Lower lobe of right lung (tissue), 2 donors: ENCODE measurements around the gene PRKAG3. TPM values are rescaled to one million over a fixed set of nuclear protein-coding genes. Genes with fewer than 3 reads are reported as not detected.
A peak's percentile ranks its signal among the peaks of the same experiment; 100 is the strongest.

Experiments
- ATAC-seq, 2 donors: fragments of 200-7000 bp; cut with Tn5 transposase; one replicate each; pipeline ENCODE4 v1.9.1; 2020 to 2022; ENCODE audit warnings: mild to moderate bottlenecking in 2 of 2, moderate library complexity in 2 of 2
- DNase-seq: peaks from one replicate; pipeline ENCODE4 v3.0.0-alpha.2; 2020
- H3K27ac ChIP-seq: fragments of 200-600 bp; one replicate; pipeline ENCODE4 v1.8.0; 2022
- H3K27me3 ChIP-seq: fragments of 200-600 bp; one replicate; pipeline ENCODE4 v1.8.0; 2022; ENCODE audit warnings: low read depth
- H3K36me3 ChIP-seq: fragments of 200-600 bp; one replicate; pipeline ENCODE4 v1.8.0; 2022; ENCODE audit warnings: mild to moderate bottlenecking
- H3K4me1 ChIP-seq: fragments of 200-600 bp; one replicate; pipeline ENCODE4 v1.8.0; 2022
- H3K4me3 ChIP-seq: fragments of 200-600 bp; one replicate; pipeline ENCODE4 v1.8.0; 2022; ENCODE audit warnings: mild to moderate bottlenecking
- H3K9me3 ChIP-seq: fragments of 200-600 bp; one replicate; pipeline ENCODE4 v1.8.0; 2022
- CTCF ChIP-seq: fragments of 200-600 bp; IDR thresholded peaks from one replicate; pipeline ENCODE4 v1.8.0; 2022; ENCODE audit warnings: antibody characterized with exemption, mild to moderate bottlenecking
- intact Hi-C: fragments of 100-400 bp; cut with DNase I; formaldehyde crosslinking; loops from one replicate; pipeline ENCODE4 v1.11.0; 2022
- total RNA-seq: library from RNA; stranded (reverse); fragmentation: NEBNext Ultra II Directional; extraction: Animal tissue kit (Norgen Biotek cat#: 25700); gene quantifications from one replicate; pipeline ENCODE4 v1.2.1, GENCODE V29; 2021
- donor health status: DM: no; HTN: yes; CAD: no; lungs with severe emphysema.

PRKAG3 gene
- total RNA-seq, 1 donor from 2014 or later = not detected

- ATAC-seq (peak; percentile 51 to 52), DNase-seq (no peak)
- Histone ChIP-seq H3K36me3 (no peaks in the 10 kb centered on the region), H3K4me3 (no peak overlapping the region), H3K27ac (peak overlapping the region; percentile 80), H3K4me1 (peaks cover 41% of the 10 kb centered on the region), H3K27me3 (no peaks in the 10 kb centered on the region), H3K9me3 (no peaks in the 10 kb centered on the region)
- intact Hi-C loops = no loop called here
- TF ChIP-seq CTCF = no peak
These were observed 26.0 kb downstream of the PRKAG3 start for GRCh38 chr2:218805627-218806026.

GRCh38 chr2:218804817-218805216 is 26.8 kb downstream of the PRKAG3 start:
- H3K36me3 ChIP-seq = no peaks in the 10 kb centered on the region
- peak overlapping the region; percentile 80 for H3K27ac ChIP-seq
- H3K27me3 ChIP-seq = no peaks in the 10 kb centered on the region
- ATAC-seq (no peak), DNase-seq (no peak)
- peaks cover 41% of the 10 kb centered on the region for H3K4me1 ChIP-seq
- intact Hi-C loops = no loop called here
- H3K4me3 ChIP-seq = no peak overlapping the region
- no peaks in the 10 kb centered on the region for H3K9me3 ChIP-seq
- no peak for TF ChIP-seq CTCF

GRCh38 chr2:218802386-218802994 is 29.1 kb downstream of the PRKAG3 start:
- ATAC-seq (no peak), DNase-seq (no peak)
- Histone ChIP-seq H3K27ac (peak overlapping the region; percentile 42), H3K4me3 (no peak overlapping the region), H3K9me3 (no peaks in the 10 kb centered on the region), H3K36me3 (no peaks in the 10 kb centered on the region), H3K27me3 (no peaks in the 10 kb centered on the region), H3K4me1 (peaks cover 39% of the 10 kb centered on the region)
- no peak for TF ChIP-seq CTCF
- intact Hi-C loops = no loop called here

- intact Hi-C loops = no loop called here
- no peaks in the 10 kb centered on the region for H3K36me3 ChIP-seq
- no peak for TF ChIP-seq CTCF
- H3K4me3 ChIP-seq = no peak overlapping the region
- H3K27me3 ChIP-seq = no peaks in the 10 kb centered on the region
- H3K4me1 ChIP-seq = peaks cover 14% of the 10 kb centered on the region
- no peak overlapping the region for H3K27ac ChIP-seq
- ATAC-seq = no peak
- no peaks in the 10 kb centered on the region for H3K9me3 ChIP-seq
- no peak for DNase-seq
These were observed 31.6 kb downstream of the PRKAG3 start for GRCh38 chr2:218799990-218800389.

GRCh38 chr2:218798767-218799504 is 32.7 kb downstream of the PRKAG3 start:
- H3K9me3 ChIP-seq = no peaks in the 10 kb centered on the region
- H3K4me3 ChIP-seq = no peak overlapping the region
- ATAC-seq = no peak
- no peaks in the 10 kb centered on the region for H3K36me3 ChIP-seq
- no peak for TF ChIP-seq CTCF
- H3K27ac ChIP-seq = no peak overlapping the region
- intact Hi-C loops = no loop called here
- H3K4me1 ChIP-seq = peaks cover 14% of the 10 kb centered on the region
- no peak for DNase-seq
- H3K27me3 ChIP-seq = no peaks in the 10 kb centered on the region
